ACHN (cell line): ENCODE data around the gene CCDC39.
A peak's percentile ranks its signal among the peaks of the same experiment; 100 is the strongest.

Experiments
- DNase-seq: peaks from one replicate; pipeline ENCODE4 v3.0.0-alpha.2; 2015
- in situ Hi-C: cut with HindIII; loops from 2 replicates; pipeline ENCODE4 v1.10.0; 2017; ENCODE audit warnings: low sequenced_read_pairs, low pct_ligation_motif_present, low pct_unique_long_range_greater_than_20kb

CCDC39 gene

DNA sequence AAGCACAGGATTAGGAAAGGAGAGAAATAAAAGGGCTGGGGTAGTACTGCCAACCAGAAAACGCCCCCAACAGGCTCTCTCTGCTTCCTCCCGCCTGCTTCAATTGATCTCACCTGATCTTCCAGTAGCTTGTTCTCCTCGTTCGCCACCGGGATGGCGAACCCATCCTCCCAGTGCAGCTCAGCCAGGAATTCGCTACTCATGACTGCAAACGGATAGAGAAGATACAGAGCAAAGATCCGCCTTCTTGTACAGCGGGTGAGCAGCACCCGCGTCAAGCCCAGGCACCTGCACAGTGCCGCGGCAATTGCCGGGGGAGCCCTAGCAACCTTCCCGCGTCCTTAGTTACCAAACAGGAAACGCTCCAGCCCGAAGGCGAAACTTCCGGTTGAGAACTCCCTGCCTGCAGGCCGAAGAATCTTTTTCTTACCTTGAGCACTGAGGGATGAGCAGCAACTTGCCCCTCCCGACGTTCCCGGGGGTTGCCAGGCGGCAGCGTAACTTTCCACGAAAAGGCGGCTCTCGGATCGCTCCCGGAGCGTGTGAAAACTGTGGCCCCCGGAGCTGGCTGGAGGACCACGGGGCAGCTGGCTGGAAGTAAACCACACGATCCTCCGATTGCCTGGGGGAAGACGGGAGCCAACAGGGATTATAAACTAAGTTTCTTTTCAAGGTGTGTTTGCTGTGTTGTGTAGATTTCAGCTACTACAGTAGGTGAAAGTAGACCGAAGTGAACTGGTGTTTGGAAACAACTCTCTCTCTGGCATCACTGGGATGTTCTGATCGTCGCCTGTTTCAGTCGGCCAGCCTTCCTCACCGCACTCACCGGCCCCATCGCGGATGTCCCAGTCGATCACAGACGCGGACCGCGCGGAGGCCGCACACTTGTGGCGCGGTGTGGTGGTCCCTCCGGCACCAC, at the start of gene CCDC39:
Gene CCDC39 (minus strand): TSS at position 312 of the 919 bp plus-strand sequence. CDS start 109 bp downstream, at position 203.
- peak; percentile 61 for DNase-seq
- in situ Hi-C loops = no loop called here

DNA sequence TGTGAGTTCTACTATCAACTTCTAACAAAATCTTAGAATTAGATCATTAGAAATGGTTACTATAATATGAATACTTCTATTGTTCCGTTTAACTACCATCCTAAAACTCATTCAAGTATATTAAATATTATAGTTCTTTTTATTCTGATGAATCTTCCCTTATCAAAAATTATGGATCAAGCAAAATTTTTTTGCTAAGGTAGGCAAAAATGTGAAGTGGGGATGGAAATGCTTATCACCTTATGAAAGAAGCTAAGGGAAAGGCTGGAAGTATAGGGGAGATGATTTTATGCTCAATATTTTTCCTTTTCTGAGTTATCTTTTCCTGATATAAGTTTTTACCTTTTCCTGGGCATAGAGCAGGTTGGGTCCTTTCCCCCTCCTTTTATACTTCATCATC, 40.7 kb upstream of the CCDC39 start:
- in situ Hi-C loops = no loop called here
- DNase-seq = no peak

DNA sequence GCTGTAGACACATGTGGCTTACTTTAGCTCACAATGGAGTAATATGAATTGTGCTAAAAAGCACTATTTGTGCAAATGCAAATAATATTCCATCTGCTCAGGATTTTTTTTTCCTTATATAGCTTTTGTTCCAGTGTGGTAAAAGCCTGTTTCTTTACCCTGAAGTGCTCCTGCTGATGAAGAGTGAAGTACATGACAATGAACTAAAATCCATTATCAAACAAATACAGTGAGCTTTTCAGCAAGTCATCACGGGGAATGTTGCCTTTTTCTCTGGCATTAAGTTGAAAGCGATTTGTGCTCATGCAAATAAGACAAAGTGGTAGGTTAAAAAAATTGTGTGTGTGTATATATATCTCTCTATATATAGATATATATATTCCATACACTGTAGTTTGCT, 28.6 kb upstream of the CCDC39 start:
- no peak for DNase-seq
- in situ Hi-C loops = no loop called here

DNA sequence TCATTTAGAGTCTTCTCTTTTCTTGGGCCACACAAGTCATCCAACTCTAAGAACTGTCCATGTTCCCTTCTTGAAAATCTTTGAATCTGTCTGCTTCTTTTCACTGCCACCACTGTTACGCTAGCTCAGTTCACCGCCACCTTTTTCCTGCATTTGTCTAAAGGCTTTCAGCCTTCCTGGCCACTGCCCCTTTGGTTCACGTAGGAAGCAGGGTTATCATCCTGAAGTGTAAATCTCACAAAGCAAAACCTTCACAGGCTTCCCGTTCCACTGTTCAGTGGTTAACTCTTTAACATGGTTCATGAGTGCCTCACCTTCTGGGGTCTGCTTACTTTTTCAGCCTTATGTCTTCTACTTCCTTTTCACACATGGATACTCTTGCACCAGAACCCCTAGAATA, 26.3 kb upstream of the CCDC39 start:
- in situ Hi-C loops = no loop called here

DNA sequence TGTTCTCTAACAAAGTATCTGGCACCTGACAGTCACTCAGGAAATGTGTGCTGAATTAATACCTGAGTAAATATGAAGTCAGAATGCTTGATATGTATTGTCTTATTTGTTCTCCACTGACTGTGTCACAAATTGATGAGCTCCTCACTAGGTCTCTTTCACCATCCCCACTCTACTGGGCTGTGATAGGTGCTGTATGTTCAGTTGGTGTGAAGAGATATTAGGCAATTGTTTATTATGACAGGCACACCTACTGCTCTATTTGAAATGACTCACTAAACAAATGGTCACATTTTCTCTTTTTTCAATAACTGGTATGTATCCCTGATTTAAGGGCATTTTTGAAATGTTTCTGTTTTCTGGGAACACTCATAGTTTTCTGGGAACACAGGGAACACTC, 25.2 kb upstream of the CCDC39 start:
- no peak for DNase-seq
- in situ Hi-C loops = no loop called here

More for the DNA sequence above, 26.3 kb upstream of the CCDC39 start:
- no peak for DNase-seq

DNA sequence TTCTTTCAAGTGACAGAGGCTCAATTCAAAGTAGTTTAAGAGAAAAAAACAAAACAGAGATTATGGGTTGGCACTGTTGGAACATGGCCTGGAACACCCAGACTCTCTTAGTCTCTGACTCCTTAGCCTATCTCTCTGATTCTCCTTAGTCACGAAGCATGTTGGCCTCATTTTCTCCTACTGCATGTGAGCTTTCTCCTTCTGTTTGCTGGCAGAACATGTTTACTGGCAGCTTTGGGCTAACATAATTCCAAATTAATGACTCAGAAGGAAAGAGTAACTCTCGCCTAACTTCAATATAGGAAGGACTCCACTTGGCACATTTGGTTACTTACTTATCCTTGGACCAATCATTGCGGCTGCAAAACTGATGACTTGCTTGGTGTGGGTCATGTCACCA, 21.7 kb upstream of the CCDC39 start:
- no peak for DNase-seq
- in situ Hi-C loops = no loop called here

DNA sequence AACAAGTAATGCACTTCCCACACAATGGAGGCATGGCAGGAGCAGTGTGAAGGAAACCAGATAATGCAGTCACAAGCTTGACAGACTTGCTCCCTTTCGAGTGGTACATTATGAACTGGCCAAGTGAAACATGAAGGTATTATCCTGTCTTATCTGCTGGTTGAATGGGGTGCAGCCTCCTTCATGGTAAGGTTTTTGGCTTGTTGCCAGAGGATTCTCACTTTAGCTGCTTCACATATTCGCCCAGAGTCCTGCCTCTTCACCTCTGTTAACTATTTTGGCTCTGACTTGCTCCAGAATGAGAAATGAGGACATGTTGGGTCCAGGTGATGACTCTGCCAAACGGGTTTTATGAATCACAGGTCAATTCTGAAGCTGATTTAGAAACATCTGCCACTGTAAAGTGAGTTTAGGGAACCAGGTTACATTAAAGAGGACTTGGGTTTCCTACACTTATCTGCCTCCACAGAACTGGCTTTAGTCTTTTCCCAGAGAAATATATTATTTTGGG, 19.5 kb upstream of the CCDC39 start:
- DNase-seq = no peak
- in situ Hi-C loops = no loop called here

DNA sequence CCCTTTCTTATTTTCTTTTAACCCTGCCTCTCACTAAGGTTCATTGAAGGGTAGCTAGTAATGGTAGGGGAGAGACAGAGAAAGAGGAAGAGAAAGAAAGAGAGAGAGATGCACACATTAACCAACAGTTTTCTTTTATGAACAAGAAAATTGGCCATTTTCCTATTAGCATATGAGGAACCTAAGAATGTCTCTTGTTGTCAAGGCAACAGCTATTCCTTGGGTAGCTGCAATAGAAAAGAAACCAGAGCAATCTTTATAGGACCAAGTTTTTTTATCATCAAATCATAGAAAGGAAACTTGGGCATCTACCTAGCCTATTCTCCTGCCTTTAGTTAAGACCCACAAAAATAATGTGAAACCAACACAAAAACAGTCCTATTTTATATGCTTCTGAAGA, 15.0 kb upstream of the CCDC39 start:
- no peak for DNase-seq
- in situ Hi-C loops = no loop called here

DNA sequence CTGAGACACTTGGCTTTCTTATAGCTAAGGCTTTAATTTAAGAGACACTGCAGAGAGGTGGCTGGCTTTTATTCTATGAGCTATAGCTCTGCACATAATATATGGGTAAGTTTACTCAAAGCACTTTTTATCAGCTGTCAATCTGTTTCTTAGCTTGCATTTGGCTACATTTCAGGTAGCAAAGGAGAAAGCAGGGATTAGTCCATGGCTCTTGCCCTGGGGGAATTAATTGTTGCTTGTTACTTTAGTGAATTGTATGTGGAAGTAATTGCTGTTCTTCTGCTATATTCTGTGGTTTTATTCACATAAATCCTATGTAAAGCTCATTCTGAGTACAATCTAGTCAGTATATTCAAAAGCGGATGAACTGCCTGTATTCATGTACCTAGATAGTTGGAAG, 14.4 kb upstream of the CCDC39 start:
- DNase-seq = no peak
- in situ Hi-C loops = no loop called here

DNA sequence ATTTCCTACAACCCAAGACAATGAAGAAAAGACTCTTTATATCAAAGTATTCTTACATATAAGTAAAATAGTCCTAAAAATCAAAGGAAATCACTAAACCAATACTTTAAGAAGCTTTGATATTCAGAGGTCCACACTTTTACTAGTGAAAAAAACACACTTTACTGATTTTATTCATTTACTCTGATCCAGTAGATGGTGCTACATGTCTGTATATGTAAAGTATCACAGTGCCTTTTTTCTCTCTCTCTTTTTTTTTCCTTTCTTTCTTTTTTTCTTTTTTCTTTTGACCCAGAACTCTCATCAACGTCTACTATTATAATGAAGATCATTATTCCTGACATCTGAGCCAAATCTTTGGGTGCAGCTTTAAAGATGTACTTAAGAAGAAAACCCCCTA, 10.8 kb upstream of the CCDC39 start:
- no peak for DNase-seq
- in situ Hi-C loops = no loop called here

DNA sequence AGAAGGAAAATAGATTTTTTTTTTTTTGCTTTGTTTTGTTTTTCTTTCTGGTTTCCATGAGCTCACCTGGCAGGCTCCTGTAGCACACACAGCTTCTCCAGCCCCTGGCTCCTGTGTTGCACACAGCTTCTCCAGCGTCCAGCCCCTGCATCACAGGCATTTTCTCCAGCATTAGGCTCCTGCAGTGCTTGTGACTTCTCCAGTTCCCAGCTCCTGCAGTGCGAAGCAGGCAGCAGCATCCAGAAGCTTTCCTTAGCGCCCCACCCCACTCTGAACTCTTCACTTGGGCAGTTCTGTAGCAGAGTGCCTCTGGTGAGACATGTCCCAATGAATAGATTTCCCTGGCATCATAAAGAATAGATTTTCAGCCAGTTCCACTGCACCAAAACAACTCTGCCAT, 5.5 kb upstream of the CCDC39 start:
- DNase-seq = no peak
- in situ Hi-C loops = no loop called here

DNA sequence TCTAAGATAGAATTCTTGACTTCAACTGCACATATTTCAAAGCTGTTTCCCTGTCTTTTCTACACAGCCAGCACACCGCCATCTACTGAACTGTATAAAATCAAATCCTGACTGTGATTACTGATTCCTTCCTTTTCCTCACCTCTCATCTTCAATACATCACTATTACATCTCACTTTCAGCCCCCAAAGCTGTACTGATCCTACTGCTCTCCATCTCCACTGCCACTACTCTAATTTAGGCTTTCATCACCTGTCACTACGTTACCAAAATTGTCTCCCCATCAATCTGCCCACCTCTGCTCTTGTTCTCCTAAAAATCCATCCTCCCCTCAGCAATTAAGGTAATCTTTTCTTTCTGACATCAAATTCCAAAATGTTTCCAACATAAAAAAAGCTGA, 4.5 kb upstream of the CCDC39 start:
- DNase-seq = no peak
- in situ Hi-C loops = no loop called here

DNA sequence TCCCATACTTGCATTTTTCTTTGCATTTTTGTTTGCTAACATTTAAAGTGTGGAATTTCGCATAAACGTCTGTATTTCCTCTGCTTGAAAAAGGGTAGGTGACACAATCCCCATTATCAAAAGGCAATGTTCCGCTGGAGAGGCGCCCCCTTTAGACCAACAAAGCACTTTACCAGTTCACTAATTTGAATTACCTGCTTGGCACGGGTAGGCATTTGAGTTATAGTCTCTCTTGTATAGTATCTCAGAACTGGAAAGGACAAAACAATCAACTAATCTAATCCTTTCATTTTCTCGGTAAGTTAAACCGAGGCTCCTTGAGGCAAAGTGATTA, 775 bp upstream of the CCDC39 start:
- in situ Hi-C loops = no loop called here
- peak; percentile 33 for DNase-seq

DNA sequence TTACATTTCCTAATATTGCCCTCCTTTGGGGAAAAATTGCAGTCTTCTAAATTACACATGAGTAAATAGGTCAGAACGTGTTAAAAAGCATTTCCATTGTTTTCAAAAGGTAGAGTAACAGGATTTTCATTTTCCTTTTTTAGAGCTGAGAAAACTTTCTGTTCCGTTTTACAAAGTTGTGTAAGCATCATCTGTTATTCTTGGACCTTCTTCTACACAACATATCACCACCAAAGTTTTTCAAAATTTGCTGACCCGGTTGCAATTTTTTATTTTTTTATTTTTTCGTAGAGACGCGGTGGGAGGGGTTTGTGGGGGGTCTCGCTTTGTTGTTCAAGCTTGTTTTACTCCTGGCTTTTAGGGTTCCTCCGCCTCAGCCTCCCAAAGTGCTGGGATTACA, 1.1 kb downstream of the CCDC39 start:
- DNase-seq = no peak
- in situ Hi-C loops = no loop called here

DNA sequence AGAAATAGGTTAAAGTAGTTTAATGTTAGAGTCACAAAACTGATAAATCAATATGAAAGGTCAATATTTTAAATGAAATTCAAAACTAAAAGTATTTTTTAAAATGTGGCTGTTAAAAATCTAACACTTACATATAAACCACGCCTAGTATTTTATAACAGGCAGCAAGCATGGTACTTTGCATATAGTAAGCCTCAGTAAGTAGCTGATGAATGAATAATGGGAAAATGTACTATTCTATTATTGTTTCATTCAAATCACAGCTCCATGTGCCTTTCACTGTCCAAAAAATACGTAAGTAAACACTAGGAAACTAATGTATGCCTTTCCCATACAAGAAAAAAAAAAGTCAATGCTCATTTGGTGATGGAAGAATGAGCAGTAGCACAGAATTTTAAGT, 17.8 kb downstream of the CCDC39 start:
- in situ Hi-C loops = no loop called here
- no peak for DNase-seq

DNA sequence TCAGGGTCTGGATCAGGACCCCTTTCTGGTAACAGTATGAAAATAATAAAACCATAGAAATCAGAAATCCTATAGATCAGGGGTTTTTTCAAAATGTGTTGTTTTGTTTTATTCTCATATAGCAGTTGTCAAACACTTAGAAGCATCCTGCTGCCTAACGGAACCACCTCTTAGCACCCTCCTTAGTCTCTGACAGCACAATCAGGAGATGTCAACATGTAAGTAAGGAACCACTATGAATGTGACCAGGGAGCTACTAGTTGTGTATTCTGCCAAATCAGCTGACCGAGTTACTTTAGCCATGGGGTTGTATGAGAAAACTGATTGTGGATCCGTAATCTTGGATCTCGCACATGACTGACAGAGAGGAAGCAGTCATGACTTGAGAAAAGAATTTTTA, 22.2 kb downstream of the CCDC39 start:
- in situ Hi-C loops = no loop called here
- no peak for DNase-seq

DNA sequence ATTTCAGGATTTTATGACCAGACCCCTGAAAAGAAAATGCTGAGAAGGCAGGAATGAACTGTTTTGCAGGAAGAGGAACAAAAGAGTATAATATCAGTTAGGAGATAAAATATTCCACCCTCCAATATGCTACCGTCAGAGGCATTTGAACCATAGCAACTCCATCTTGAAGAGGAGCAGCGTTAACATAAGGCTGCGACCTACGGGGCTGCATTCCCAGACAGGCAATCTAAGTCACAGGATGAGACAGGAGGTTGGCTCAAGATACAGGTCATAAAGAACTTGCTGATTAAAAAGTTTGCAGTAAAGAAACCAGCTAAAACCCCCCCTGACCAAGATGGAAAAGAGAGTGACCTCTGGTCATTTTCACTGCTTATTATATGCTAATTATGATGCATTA, 22.9 kb downstream of the CCDC39 start:
- DNase-seq = no peak
- in situ Hi-C loops = no loop called here

DNA sequence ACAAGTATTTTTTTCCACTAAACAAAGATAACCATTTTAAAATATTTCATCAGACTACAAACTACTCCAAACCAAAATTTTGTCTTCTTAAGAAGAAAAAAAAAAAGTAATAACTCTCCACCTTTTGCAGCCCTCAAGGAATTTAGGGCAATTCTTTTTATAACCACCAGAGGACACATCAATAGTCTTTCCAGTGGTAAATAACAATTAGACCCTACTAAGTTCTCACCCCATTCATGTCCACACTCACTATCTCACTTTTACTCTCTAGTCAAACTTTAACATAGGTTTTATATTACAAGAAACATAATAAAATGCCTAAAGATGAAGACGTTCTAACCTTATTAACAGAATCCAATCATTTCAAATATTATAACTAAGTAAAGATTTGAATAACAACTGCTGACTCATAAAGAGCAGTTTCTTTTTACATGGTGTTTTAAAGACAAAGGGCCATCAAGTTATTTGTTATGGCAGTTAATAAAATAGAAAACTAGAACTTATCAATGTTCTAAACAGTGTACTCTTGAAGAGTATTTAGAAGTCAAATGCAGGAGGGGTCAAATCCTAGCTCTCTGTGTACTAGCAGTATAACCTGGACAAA, 33.0 kb downstream of the CCDC39 start:
- in situ Hi-C loops = no loop called here
- no peak for DNase-seq

DNA sequence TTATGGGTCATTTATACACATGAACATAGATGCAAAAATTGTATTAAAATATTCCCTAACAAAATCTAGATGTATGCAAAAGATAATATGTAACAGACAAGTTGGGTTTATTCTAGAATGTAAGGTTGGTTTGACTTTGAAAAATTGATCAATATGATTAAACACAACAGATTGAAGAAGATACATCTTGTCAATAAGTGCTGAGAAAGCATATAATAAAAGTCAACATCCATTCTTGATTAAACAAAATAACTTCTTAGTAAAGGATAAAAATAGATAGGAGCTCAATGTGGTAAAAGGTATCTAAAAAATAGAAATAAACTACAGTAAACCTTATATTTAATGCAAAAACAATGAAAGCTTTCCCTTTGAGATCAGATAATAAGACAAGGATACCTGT, 38.3 kb downstream of the CCDC39 start:
- in situ Hi-C loops = no loop called here
- DNase-seq = no peak

DNA sequence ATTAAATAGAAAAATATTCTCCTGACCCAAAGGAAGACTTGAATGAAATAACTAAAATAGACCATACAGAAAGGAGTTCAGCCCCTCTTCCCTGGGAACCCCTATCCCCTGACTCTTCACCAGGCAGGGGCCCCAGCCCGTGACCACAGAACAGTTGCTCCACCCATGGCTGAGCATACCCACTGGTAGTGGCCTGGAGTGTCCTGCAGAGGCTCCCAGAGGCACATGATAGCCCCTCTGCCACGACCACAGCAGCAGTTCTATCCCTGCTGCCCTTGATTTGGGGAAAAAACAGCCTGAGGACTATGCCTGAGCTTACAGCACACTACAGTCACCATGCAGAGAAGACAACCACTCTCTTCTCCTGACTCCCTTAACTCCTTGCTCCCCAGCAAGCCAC, 45.6 kb downstream of the CCDC39 start:
- DNase-seq = no peak
- in situ Hi-C loops = no loop called here
